ENCODE data around the gene CATSPER1.

DNA sequence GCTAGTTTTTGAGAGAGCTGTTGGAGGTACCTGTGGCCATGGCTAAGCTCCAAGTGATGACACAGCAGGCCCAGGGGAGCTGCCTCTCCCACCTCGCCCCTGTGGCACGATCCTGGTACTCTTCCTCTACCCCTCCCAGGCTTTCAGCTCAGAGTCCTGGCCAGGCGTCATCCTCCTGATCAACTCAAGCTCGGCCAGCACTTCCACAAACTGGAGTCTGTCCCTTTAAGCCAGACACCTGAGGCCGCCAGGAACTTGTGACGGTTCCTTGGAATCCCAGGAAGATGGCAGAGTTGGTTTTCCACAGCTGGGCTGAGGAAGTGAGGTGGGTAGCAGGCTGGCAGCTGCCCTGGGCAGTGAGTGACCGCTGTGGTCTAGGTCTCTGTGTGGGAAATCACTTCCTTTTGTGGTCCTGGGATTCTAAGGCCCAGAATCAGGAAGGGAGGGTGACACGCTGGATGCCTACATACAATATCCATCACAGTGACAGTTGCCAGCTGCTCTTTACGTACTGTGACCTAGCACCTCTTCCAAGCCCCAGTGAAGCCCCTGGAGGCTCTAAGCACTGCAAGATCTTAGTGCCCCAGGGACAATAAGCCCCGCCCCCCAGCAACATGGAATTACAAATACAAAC, 17.7 kb downstream of the CATSPER1 start:
- no peak for TF ChIP-seq ZNF274 (IDR thresholded peaks at IDR 0.05; ENCODE audit: low read depth, low read length)
- no peak for TF ChIP-seq YY1 (IDR thresholded peaks at IDR 0.05; ENCODE audit: insufficient read depth, insufficient read length)
- no peak for TF ChIP-seq SUZ12 (IDR thresholded peaks at IDR 0.05; ENCODE audit: extremely low read depth, insufficient read depth, insufficient read length)
